Coronary artery (tissue), 2 donors: ENCODE results near the gene USP7.

Experiments used
- DNase-seq: peaks from one replicate; pipeline ENCODE4 v3.0.0-alpha.2; 2017; ENCODE audit warnings: low spot score
- H3K27ac ChIP-seq, 2 donors: fragments of 200-600 bp; sonication (generic); one replicate each; pipeline ENCODE4 v1.5.1; 2016 to 2019
- H3K4me3 ChIP-seq: fragments of 200-600 bp; sonication (generic); 2 replicates; pipeline ENCODE4 v1.5.1; 2016; ENCODE audit warnings: mild to moderate bottlenecking, moderate library complexity
- CTCF ChIP-seq: fragments of 200-600 bp; sonication (generic); IDR thresholded peaks from one replicate; pipeline ENCODE4 v1.5.1; 2019; ENCODE audit warnings: antibody characterized with exemption

USP7 gene

GRCh38 chr16:8951447-8952280, 12.0 kb downstream of the USP7 start:
- DNase-seq: no peak
- Histone ChIP-seq H3K27ac (no peak overlapping the region), H3K4me3 (no peak overlapping the region)
- TF ChIP-seq CTCF: no peak

GRCh38 chr16:8950580-8951077, 13.1 kb downstream of the USP7 start:
- TF ChIP-seq CTCF: no peak
- Histone ChIP-seq H3K27ac (no peak overlapping the region), H3K4me3 (peak overlapping the region; percentile 48)
- DNase-seq: no peak

GRCh38 chr16:8949536-8950418, 13.9 kb downstream of the USP7 start:
- no peak overlapping the region for H3K4me3 ChIP-seq
- no peak for TF ChIP-seq CTCF
- no peak for DNase-seq
- H3K27ac ChIP-seq: no peak overlapping the region

- TF ChIP-seq CTCF: no peak
- H3K4me3 ChIP-seq: no peak overlapping the region
- no peak for DNase-seq
- no peak overlapping the region for H3K27ac ChIP-seq
Observed at GRCh38 chr16:8948831-8949230, 14.9 kb downstream of the USP7 start.

- no peak overlapping the region for H3K27ac ChIP-seq
- H3K4me3 ChIP-seq: no peak overlapping the region
- TF ChIP-seq CTCF: no peak
- DNase-seq: no peak
Observed at GRCh38 chr16:8948069-8948593, 15.6 kb downstream of the USP7 start.

- Histone ChIP-seq H3K27ac (no peak overlapping the region), H3K4me3 (no peak overlapping the region)
- DNase-seq: no peak
- TF ChIP-seq CTCF: no peak
Observed at GRCh38 chr16:8946544-8946943, 17.2 kb downstream of the USP7 start.
